BJ (cell line): ENCODE data around the gene TAPT1. TPM values are rescaled to one million over a fixed set of nuclear protein-coding genes. Genes with fewer than 3 reads are reported as not detected.

Experiments used
- CTCF ChIA-PET: fragments of 350-600 bp; formaldehyde crosslinking; extraction: SDS; loops from one replicate; lab custom pipeline; 2021; ENCODE audit warnings: antibody characterized with exemption, inconsistent platforms; lab: Yijun Ruan, JAX
- POLR2A ChIA-PET: fragments of 300-600 bp; sonication (Branson Sonifier 250); formaldehyde crosslinking; extraction: SDS; loops from one replicate; lab custom pipeline; 2021; ENCODE audit warnings: antibody characterized with exemption; lab: Charles Lee
- DNase-seq: peaks from one replicate; pipeline ENCODE4 v3.0.0-alpha.2; 2011; ENCODE audit warnings: low read depth
- H3K27me3 ChIP-seq: 2 replicates; pipeline ENCODE4 v1.6.0; 2011; ENCODE audit warnings: low read length; ENCODE audit not compliant: control insufficient read depth, insufficient read depth
- H3K36me3 ChIP-seq: 2 replicates; pipeline ENCODE4 v1.5.1; 2011; ENCODE audit warnings: low read length; ENCODE audit not compliant: control insufficient read depth, insufficient read depth
- H3K4me3 ChIP-seq: 2 replicates; pipeline ENCODE4 v1.5.1; 2011; ENCODE audit warnings: low read depth, mild to moderate bottlenecking, control low read depth, low read length
- polyA plus RNA-seq: library from polyadenylated mRNA; depleted of rRNA; stranded (reverse); fragments of >200 nt; gene quantifications from 2 replicates; pipeline ENCODE4 v1.2.3, GENCODE V29; 2011
- TF ChIP-seq, protein P1 (sequence below): IDR thresholded peaks from 2 replicates; pipeline ENCODE4 v1.5.1; 2011; ENCODE audit warnings: low read depth, mild to moderate bottlenecking, control low read depth, inconsistent platforms, low read length, moderate library complexity; ENCODE audit not compliant: insufficient read depth

Gene TAPT1
- polyA plus RNA-seq, 1 experiment = 7.8 TPM

DNA sequence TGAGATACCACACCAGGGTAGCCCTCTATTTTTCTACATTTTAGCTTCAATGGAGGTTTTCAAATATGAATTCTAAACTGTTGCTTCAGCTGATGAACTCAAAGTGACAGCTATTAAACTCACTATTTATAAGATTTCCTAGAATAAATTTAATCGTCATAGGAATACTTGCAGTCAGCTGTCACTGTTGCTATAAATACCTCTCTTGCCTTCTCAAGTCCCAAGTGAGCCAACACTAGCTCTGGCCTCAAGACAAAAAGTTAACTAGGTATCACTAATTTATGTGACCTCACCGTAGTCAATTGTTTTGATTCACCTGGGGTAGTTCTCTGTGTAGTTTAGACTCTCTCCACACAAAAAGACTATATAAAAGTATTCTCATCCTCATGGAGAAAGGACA, 108.2 kb downstream of the TAPT1 start:
- TF ChIP-seq, protein P1, sequence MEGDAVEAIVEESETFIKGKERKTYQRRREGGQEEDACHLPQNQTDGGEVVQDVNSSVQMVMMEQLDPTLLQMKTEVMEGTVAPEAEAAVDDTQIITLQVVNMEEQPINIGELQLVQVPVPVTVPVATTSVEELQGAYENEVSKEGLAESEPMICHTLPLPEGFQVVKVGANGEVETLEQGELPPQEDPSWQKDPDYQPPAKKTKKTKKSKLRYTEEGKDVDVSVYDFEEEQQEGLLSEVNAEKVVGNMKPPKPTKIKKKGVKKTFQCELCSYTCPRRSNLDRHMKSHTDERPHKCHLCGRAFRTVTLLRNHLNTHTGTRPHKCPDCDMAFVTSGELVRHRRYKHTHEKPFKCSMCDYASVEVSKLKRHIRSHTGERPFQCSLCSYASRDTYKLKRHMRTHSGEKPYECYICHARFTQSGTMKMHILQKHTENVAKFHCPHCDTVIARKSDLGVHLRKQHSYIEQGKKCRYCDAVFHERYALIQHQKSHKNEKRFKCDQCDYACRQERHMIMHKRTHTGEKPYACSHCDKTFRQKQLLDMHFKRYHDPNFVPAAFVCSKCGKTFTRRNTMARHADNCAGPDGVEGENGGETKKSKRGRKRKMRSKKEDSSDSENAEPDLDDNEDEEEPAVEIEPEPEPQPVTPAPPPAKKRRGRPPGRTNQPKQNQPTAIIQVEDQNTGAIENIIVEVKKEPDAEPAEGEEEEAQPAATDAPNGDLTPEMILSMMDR = no peak
- Histone ChIP-seq H3K4me3 (no peak overlapping the region), H3K36me3 (no peaks in the 10 kb centered on the region), H3K27me3 (peaks cover 4% of the 10 kb centered on the region; the same call in 1 of the 2 replicates)
- POLR2A ChIA-PET = no interaction called here
- no peak for DNase-seq
- CTCF ChIA-PET = interaction anchor here (0.9 to 1.5 kb wide), 2 partner anchors 12 to 14 kb away, joined by 3 read pairs; no protein-coding TSS in a partner anchor

DNA sequence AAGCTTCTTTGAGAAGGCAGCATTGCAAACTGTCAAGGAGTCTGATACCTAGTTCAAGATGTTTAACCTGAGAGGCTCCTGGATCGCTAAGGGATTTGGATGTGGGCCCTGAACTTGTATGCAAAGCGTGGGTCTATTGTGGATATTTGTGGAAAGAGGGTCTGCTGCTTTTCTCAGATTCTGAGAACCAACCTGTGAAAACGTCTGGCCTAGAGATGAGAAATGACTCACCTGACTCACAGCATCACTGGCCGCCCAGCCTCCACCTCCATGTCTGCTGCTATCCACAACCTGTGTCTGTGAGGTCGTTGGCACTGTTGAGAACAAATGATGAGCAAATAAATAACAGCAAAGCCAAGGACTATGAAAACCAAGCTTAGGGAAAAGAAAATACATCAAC, 109.1 kb downstream of the TAPT1 start:
- no peak overlapping the region for H3K4me3 ChIP-seq
- H3K27me3 ChIP-seq = 0 out of 2 replicates have a peak, but pooled peaks cover 2% of the 10 kb centered on the region
- TF ChIP-seq, protein P1 = no peak
- ChIA-PET CTCF (interaction anchor here (1.5 kb wide), 1 partner anchor 13 kb away, joined by 3 read pairs; no protein-coding TSS in a partner anchor), POLR2A (no interaction called here)
- no peak for DNase-seq
- no peaks in the 10 kb centered on the region for H3K36me3 ChIP-seq

DNA sequence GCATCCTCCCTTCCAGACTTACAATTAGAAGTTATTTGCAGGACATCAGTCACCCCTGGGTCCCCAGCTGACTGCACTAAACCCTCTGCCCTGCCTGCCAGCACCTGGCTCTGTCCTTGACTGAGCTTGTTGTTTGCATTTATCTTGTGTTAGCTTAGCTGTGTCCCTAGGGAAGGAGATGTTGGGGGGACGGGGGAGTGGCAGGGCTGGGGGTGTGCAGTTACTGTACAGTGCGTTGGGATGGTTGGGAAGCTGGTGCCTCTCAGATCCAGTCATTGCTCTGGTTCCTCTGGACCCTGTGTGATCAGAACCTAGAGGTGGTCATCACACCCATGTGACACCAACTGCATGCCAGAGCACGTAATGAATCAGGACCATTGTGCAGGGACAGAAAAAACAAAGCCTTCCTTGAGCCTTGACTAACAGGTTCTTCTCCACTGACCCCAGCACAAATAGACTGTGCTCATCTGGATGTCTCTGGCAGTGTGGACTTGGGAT, 109.7 kb downstream of the TAPT1 start:
- no peak overlapping the region for H3K4me3 ChIP-seq
- CTCF ChIA-PET = no interaction called here
- POLR2A ChIA-PET = no interaction called here
- no peak for DNase-seq
- TF ChIP-seq, protein P1 = no peak
- 0 out of 2 replicates have a peak, but pooled peaks cover 2% of the 10 kb centered on the region for H3K27me3 ChIP-seq
- no peaks in the 10 kb centered on the region for H3K36me3 ChIP-seq

DNA sequence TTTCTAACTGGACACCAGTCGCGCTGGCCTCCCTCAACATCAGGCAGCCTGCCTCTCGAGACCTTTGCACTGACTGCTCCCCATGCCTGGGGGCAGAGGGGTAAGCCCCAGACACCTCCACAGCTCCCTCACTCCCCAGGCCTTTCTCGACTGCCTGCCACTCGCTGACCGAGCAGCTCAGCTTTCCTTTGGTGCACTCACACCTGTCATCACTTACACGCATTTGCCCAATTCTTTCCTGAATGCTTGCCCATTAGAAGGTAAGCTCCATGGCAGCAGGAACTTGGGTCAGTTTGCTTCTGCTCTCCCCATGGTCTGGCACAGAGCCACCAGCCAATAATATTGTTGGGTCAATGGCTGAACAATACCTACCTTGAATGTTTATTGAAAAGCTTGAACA, 110.3 kb downstream of the TAPT1 start:
- H3K36me3 ChIP-seq = no peaks in the 10 kb centered on the region
- POLR2A ChIA-PET = no interaction called here
- CTCF ChIA-PET = no interaction called here
- H3K4me3 ChIP-seq = no peak overlapping the region
- TF ChIP-seq, protein P1 = no peak
- H3K27me3 ChIP-seq = 0 out of 2 replicates have a peak, but pooled peaks cover 2% of the 10 kb centered on the region
- no peak for DNase-seq

DNA sequence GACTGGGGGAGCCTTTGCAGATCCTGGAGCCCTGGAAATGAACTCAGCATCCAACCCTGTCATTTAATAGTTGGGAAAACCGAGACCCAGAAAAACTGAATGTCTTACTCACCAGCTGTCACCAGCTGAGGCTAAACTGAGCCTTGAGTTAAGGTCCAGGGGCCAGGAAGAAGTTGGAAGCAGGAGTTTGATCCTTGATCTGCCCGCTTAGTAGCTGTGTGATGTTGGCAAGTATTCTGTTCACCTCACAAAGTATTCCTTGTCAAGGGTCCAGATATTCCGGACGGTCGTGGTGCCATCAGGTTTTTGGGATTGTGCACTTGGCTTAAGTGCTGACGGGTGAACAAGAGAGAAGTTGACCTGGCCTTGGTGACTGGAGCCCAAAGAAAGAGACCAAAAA, 111.7 kb downstream of the TAPT1 start:
- H3K4me3 ChIP-seq = no peak overlapping the region
- no peak for DNase-seq
- ChIA-PET POLR2A (no interaction called here), CTCF (no interaction called here)
- TF ChIP-seq, protein P1 = no peak
- H3K36me3 ChIP-seq = no peaks in the 10 kb centered on the region
- 0 out of 2 replicates have a peak, but pooled peaks cover 2% of the 10 kb centered on the region for H3K27me3 ChIP-seq
